ENCODE measurements around the gene SINHCAF. TPM values are rescaled to one million over a fixed set of nuclear protein-coding genes. Genes with fewer than 3 reads are reported as not detected.

SINHCAF gene
- total and polyA plus RNA-seq, 2 experiments from 2014 or later, result 581 to 686 TPM

Small RNAs within 50 kb of the gene (small RNA-seq; reads per million reads assigned to genes)
- gene AC024940.4 (ENCODE audit: low replicate concordance) (not detected), gene AC024940.5 (ENCODE audit: low replicate concordance) (not detected), gene MREGP1 (ENCODE audit: low replicate concordance) (not detected), gene RF00026 (ENCODE audit: low replicate concordance) (not detected)
